ENCODE results near the gene SLC35A2.

Gene SLC35A2

GRCh38 chrX:48911412-48912182, at the start of gene SLC35A2:
TSS of gene SLC35A2 (minus strand) at chrX:48911646. CDS start at chrX:48911636, 10 bp downstream.
- DNase-seq: peak; percentile 62

DNA sequence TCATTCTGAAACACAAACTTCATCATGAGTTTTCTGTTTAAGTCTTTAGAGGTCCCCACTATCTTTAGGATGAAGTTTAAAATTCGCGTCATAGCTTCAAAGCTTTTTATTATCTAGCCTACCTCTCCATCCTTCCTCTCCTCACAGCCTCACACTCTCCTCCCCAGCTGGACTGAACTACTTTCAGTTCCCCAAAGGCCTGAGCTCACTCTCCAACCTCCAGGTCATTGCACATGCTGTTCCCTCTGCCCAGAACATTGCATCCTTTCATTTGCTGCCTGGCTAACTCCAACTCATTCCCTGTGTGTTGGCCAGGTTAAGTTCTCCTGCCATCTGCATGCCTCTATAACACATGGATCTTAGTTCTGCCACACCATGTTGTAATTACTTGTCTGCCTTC, 48.8 kb upstream of the SLC35A2 start:
- DNase-seq: no peak

DNA sequence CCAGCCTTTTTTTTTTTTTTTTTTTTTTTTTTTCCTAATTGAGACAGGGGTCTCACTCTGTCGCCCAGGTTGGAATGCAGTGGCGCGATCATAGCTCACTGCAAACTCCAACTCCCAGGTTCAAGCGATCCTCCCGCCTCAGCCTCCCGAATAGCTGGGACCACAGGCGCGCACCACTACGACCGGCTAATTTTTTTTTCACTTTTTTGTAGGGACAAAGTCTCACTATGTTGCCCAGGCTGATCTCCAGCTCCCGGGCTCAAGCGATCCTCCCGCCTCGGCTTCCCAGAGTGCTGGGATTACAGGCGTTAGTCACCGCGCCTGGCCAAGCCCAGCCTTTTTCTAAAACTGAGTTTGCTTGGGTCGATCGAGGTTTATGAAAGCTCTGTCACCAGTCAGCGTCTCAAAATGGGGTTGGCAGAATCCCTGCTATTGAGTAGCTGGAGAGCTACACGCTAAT, 47.2 kb upstream of the SLC35A2 start:
- DNase-seq: no peak

- peak; percentile 88 for DNase-seq
Measured at GRCh38 chrX:48957827-48958634, 46.6 kb upstream of the SLC35A2 start.

GRCh38 chrX:48957477-48957826, 46.0 kb upstream of the SLC35A2 start, which contains the start of gene OTUD5:
TSS of gene OTUD5 (minus strand) at chrX:48957607. CDS start at chrX:48957570, 37 bp downstream.
- peak; percentile 35 for DNase-seq

DNA sequence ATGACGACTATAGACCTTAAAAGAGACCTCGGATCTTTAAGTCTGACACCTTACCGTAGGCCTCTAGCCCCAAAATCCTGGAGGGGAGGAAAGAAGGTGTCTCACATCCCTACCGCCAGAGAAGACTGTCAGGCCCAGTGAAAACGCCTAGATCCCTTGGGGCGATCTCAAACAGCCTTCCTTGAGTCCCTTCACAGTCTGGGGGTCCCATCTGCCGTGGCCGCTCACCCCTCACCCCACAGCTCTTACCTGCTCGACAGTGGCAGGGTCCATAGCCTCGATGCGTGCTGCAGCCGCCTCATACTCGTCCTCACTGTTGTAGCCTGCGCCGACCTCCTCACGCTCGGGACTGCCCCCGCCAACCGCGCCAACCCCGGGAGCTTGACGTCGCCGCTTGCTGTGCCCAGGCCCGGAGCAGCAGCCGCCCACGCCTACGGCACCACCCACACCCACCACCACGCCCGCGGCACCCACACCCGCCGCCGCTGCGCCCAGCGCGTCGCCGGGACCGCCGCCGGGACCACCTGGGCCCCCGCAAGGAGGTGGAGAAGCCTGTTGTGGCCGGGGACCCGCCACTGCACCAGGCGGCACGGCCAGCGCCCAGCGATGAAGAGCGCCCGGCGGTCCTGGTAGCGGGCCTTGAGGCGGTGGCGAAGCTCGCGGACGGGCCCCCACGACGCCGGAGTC, 45.4 kb upstream of the SLC35A2 start:
- DNase-seq: no peak

DNA sequence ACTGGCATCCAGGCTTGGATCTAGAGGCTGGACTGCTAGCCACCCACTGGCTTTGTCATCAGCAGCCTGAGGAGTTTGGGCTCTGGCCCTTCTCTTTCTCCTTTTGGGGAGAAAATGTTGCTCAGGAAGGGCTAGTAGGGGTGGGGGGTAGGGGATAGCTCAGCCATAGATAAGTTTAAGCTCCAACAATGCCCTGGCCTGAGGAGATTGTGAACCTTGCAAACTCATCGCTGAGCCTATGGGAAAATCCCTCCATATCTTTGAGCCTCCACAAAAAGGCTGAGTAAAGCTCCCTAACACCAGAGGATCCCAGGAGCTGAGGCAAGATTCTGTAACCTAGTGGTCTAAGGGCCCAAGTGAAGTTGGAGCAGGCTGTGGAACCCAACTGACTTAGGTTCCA, 37.1 kb upstream of the SLC35A2 start:
- DNase-seq: no peak

- DNase-seq: no peak
Measured at GRCh38 chrX:48945517-48946348, 34.3 kb upstream of the SLC35A2 start.

GRCh38 chrX:48942895-48943294, 31.4 kb upstream of the SLC35A2 start:
- no peak for DNase-seq

DNA sequence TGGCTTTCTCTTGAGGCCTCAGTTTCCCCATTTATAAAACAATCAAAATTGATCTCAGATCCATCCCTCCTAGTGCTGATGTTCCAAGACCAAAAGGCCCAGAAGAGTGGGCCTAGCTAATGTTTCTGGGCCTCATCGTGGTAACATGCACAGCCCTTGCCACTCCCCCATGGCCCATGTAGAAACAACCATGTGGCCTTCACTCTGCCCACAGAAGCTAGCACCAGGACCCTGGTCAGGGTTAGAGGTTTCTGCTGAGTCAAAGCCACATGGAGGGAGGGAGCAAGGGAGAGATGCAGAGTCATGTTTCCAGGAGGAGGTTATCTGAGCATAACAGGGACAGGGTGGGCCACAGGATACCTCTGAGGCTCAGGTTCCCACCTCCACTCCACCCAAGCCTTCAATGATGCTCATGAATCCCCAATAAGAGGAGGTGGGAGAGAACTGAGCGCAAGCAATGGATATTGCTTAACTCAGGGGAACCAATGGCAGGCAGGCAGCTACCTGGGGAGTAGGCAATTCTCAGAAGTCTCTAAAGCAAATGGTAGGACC, 29.0 kb upstream of the SLC35A2 start:
- no peak for DNase-seq

DNA sequence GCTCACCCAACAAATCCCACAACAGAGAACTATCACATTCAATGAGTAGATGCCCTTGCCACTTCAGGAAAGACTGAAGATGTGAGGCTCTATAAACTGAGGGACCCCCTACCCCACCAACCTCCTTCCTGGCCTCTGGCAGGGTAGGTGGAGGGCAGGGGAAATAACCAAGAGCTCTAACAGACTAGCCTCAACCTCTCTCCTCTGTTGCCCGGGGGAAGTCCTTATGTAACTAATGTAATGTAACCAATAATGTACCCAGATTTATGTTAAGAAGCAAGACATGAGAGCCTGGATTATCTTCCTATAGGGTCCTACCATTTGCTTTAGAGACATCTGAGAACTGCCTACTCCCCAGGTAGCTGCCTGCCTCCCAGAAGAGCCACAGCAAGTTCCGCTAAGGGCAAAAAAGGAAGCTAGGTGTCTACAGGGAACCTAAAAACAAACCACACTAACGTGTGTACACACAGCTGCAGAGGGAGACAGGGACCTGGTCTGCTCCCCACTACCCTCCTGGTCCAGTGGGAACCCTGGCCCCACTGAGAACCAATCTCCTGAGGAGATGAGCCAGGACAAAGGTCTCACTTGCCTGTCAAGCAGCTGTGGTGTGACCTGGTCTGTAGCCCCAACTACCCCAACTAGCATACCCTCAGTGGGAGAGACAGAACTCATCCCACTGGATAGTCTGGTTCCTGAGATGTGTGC, 28.2 kb upstream of the SLC35A2 start:
- DNase-seq: no peak

DNA sequence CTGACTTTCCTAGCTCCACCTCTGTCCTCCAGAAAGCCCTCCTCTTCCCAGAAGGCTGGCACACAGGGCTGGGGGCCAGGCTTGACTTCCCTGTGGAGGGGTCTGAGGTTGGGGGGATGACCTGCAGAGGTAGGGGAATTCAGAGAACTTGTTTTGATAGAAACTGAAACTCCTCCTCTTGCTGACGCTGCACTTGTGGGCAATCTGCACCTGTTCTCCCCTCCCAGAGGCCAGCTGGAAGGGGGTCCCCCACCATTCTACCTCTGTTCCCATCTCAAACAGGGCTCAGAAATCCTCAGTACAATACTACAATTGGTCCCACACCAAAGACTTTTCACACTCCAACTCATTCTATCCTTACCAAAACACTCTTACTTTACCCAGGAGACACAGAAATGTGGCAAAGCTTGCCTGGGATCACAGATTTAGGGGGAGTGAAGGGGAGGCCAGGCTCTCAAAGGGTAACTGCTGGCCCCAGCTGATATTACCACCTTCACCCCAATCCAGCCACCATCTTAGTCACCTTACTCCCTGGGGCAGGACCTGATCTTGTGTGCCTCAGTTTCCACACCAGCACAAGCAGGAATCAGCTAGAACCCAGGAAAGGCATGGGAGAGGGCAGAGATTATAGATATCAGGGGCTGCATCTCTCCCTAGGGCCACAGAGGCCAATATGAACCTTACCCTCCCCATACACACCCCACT, 27.4 kb upstream of the SLC35A2 start:
- no peak for DNase-seq

DNA sequence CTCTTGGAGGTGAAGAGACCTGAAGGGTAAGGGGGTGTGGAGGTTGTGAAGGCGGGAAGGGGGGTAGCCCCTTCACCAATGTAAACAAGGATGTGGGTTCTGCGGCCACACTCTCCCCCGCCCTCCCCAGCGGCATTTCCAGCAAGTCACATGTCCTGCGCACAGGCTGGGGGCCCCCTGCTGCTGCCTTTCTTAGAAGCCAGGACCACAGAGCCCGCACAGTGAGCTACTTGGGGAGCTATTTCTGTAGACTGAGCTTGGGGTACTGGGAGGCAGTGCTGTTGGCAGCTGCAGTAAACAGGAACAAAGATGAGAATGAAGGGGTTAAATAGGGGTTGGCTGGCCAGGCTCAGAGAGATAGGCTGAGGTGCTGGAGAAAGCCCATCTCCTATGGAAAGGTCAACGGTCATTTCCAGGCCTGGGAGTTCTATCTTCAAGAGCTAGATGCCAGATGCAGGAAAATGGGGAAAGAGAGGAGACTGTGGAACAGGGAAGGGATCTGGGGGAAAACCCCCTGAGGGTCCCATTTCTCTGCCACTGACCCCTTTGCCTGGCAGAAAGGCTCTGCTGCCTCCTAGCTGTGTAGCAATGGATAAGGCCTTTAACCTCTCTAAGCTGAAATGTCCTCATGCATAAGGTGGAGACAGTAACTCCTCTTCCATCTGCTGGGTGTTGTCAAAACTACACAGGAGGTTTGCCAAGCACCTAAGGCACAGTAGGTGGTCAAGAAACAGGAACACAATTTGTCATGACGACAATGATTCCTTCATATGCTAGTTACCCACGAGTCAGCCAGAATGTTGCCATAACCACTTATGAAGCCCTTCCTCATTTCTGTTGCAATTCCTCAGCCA, 25.8 kb upstream of the SLC35A2 start:
- DNase-seq: no peak

GRCh38 chrX:48936429-48937053, 25.1 kb upstream of the SLC35A2 start:
- no peak for DNase-seq

- DNase-seq: no peak
Measured at GRCh38 chrX:48935301-48935670, 23.8 kb upstream of the SLC35A2 start.

GRCh38 chrX:48934581-48935300, 23.3 kb upstream of the SLC35A2 start:
- no peak for DNase-seq

DNA sequence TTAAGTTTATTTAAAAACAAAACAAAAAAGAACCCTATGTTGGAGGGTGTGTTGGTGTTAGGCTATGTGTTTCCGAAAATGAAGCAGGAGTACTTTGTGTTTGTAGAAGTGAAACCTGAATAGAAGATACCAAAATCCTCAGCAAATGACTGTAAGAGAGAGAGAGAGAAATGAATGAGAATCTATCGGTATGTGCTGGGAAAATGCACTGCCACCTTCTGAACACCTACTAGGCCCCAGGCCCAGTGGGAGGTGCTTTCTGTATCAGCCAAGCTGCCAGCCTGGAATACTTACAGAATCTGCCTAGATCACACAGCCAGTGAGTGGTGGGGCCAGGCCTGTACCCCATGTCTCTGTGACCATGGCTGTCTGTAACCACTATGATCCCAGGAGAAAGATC, 22.3 kb upstream of the SLC35A2 start:
- no peak for DNase-seq

GRCh38 chrX:48927736-48928382, 16.4 kb upstream of the SLC35A2 start:
- DNase-seq: no peak

Measured in NCI-H774 (cell line).